ENCODE results near the gene BMAL1.
"Not testable (repeated sequence)": the region's sequence is repeated elsewhere in the genome, so short reads cannot be mapped to it uniquely, and the experiment has no call there.

DNA sequence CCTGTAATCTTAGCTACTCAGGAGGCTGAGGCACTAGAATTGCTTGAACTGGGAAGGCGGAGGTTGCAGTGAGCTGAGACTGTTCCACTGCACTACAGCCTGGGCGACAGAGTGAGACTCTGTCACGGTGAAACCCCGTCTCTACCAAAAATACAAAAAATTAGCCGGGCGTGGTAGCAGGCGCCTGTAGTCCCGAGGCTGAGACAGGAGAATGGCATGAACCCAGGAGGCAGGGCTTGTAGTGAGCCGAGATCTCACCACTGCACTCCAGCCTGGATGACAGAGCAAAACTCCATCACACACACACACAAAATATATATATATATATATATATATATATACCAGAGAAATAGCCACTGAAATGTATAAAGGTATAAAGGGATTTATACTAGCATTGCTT, 19.5 kb upstream of the BMAL1 start:
- TF ChIP-seq, protein P1, sequence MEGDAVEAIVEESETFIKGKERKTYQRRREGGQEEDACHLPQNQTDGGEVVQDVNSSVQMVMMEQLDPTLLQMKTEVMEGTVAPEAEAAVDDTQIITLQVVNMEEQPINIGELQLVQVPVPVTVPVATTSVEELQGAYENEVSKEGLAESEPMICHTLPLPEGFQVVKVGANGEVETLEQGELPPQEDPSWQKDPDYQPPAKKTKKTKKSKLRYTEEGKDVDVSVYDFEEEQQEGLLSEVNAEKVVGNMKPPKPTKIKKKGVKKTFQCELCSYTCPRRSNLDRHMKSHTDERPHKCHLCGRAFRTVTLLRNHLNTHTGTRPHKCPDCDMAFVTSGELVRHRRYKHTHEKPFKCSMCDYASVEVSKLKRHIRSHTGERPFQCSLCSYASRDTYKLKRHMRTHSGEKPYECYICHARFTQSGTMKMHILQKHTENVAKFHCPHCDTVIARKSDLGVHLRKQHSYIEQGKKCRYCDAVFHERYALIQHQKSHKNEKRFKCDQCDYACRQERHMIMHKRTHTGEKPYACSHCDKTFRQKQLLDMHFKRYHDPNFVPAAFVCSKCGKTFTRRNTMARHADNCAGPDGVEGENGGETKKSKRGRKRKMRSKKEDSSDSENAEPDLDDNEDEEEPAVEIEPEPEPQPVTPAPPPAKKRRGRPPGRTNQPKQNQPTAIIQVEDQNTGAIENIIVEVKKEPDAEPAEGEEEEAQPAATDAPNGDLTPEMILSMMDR (IDR thresholded peaks at IDR 0.05; ENCODE audit: control extremely low read depth in 1 of 3, insufficient read depth in 1 of 3, low read depth in 1 of 3, low read length in 3 of 3), result not testable (repeated sequence)
- TF ChIP-seq CBX5 (IDR thresholded peaks at IDR 0.05; ENCODE audit: low read depth, low read length); POLR2A (IDR thresholded peaks at IDR 0.05; ENCODE audit: control extremely low read depth in 1 of 2, low read depth in 2 of 2, low read length in 2 of 2); SIX5 (IDR thresholded peaks at IDR 0.05; ENCODE audit: low read depth, low read length); TAF7 (optimal IDR thresholded peaks at IDR 0.05; ENCODE audit: borderline replicate concordance, low read depth, low read length); RAD21 (IDR thresholded peaks at IDR 0.05 in 1 of 2, conservative IDR thresholded peaks at IDR 0.05 in 1 of 2; ENCODE audit: low read depth in 2 of 2, low read length in 2 of 2); KDM5A (IDR thresholded peaks at IDR 0.05; ENCODE audit: low read length): not testable (repeated sequence)

All from H1 (cell line).